Testis (tissue), 2 donors: Measurements from ENCODE around the gene SH3GL2.

Experiments used
- POLR2A ChIP-seq: fragments of 450-650 bp; IDR thresholded peaks from one replicate; pipeline ENCODE4 v1.6.1; 2017; ENCODE audit warnings: antibody characterized with exemption, mild to moderate bottlenecking, moderate library complexity
- TF ChIP-seq, protein P1 (sequence below), 3 experiments: fragments of 450-650 bp in 2 of 3; fragments of 200-600 bp in 1 of 3; sonication (generic) in 1 of 3; IDR thresholded peaks; one replicate each; pipeline ENCODE4 v1.5.1; 2016 to 2019; ENCODE audit warnings: antibody characterized with exemption in 3 of 3, mild to moderate bottlenecking in 2 of 3, moderate library complexity in 1 of 3

DNA sequence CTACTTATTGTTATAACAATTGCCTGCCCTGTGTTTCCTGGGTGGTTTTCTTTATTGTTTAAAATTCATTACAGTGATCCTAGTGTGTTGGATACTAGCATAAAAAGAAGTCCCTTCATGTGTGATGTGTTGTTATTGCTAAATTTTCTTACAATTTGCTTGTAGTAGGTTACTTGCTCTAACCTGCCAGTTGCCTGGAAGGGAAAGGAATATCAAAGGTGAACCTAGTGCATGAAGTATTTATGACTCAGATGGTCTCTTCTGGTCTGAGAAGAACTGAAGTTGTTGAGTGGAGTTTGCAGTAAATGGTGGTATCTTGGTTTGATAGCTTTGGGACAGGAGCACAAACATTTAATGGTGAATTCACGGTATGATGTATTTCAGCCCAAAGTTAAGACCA is 58.0 kb downstream of the SH3GL2 start:
- TF ChIP-seq POLR2A, result no peak
- TF ChIP-seq, protein P1, sequence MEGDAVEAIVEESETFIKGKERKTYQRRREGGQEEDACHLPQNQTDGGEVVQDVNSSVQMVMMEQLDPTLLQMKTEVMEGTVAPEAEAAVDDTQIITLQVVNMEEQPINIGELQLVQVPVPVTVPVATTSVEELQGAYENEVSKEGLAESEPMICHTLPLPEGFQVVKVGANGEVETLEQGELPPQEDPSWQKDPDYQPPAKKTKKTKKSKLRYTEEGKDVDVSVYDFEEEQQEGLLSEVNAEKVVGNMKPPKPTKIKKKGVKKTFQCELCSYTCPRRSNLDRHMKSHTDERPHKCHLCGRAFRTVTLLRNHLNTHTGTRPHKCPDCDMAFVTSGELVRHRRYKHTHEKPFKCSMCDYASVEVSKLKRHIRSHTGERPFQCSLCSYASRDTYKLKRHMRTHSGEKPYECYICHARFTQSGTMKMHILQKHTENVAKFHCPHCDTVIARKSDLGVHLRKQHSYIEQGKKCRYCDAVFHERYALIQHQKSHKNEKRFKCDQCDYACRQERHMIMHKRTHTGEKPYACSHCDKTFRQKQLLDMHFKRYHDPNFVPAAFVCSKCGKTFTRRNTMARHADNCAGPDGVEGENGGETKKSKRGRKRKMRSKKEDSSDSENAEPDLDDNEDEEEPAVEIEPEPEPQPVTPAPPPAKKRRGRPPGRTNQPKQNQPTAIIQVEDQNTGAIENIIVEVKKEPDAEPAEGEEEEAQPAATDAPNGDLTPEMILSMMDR (IDR thresholded peaks at IDR 0.05), result no peak
